CD4-positive, alpha-beta T cell treated with Interleukin-10 for 1 hour (primary cell): Measurements from ENCODE around the gene TRAPPC6A.

Experiments
- DNase-seq: peaks from one replicate; pipeline ENCODE4 v3.0.0-alpha.2; 2020

Gene TRAPPC6A

DNA sequence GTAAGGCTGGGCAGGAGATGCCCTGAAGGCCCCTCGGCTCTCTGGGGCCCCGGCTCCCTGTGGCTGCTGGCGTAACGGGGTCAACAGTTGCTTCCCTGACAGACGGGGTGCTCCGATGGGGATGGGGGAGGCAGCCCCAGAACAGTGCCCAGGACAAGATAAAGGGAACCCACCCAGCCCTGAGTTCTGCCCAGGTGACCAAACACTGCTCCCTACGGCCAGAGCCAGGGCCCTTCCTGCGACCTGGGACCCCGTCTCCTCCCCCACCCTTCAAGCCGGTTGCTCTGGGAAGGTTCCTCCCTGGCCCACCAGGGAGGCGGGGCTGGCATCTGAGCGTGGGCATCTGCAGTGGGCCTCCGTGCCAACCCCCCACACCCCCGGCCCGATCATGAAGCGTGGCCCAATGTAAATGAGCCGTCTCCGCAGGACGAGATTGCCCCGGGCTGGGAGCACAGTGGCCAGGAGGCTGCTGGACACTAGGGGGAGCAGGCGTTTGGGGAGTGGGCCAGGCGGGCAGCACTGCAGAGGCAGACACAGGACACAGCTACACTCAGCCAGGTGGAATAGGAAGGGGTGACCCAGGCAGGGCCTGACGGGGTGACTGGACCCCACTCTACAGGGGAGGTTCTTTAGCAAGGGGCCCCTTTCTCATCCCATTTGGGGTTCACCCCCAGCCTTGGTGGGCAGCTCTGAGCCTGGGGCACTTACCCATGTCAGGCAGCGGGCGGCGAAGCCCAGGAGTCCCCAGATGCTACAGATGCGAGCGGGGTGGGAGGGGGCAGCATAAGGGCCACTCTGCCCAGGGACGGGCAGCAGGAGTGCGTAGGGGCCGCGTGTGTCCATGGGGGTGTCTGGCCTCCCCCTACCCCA is 16.1 kb downstream of the TRAPPC6A start:
- no peak for DNase-seq

DNA sequence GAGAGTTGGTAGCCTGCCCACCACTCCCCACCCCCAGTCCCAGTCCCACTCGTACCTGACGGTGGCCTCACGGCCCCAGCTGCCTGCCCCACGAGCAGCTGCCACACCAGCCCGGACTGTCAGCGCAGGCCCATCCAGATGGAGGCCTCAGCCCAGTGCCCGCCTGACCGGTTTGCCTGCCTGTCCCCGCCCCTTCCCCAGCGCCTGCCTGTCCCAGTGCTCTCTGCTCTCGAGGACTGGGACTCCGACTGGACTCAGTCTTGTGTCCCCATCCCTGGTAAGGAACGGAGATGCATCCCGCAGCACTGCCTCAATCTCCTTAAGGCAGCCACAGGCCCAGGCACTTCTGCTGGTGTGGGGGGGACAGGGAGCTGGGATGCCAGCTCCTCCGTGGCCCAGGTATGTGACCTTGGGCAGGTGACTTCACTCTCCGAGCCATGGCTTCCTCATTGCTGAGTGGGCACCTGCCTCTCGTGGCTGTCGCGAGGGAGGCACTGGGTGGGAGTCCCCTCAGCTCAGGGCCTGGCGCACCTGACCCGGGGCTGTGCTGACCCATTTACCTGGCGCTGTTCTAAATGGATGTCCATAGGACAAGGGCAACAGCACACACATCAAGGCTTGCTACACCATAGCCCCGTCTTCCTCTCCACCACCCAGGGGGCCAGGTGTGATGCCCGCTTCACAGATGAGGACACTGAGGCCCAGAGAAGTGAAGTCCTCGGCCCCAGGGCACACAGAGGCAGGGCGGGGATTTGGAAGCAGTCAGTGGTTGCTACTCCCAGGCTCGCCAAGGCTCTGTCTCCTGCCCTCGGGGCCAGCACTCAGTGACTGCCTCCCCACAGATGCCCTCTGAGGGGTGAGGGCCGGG is 16.9 kb downstream of the TRAPPC6A start, which contains the start of gene NKPD1:
Gene NKPD1, minus strand, starts transcription at position 113 of the 868 bp plus-strand sequence. CDS start 832 bp downstream, outside the sequence.
- no peak for DNase-seq

DNA sequence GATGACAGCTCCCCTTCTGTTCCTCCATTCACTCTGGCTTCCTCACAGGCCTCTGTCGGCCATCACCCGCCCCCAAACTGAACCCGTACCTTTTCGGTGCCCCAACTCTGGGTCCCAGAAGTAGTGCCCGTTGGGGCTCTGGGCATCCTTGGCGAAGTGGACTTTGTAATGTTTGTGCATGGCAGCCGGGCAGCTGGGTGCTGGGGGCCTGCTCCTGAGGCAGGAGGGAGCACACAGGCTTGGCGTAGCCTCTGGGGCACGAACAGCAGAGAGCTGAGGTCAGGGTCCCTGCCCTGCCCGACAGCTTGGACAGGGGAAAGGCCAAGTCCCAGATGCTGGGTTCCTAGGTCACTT is 18.1 kb downstream of the TRAPPC6A start:
- no peak for DNase-seq

DNA sequence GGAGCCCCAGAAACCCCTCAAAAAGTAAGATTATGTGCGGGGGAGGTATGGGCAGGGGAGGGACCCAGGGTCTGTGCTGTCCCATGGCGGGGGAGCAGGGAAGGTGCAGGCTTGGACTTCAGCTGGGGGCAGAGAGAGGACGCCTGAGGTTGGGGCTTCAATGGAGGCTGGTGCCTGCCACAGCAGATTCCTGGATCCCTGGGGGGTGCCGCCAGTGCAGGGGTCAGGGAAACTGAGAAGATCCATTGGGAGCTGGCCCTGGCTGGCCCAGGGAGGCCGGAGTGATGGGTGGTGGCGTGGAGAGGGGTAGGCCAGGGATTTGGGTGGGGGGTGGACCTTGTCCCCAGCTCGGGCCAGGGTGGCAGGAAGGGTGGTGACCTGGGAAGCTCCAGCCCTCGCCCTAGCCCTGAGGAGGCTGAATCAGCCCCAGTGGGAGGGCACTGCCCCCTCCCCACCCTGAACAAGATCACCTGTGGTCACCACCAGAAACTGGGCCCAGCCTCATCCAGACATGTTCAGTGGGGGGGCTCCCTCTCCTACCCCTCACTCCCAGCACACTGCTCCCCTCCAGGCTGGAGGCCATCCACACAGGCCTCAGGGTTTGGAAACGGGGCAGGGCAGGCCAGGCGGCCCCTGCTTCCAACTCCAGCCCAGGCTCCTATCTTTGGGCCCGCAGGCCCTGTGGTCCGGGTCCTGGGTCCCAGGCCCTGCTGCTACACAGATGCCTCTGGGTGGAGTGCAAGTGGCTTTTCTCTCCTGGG is 18.6 kb downstream of the TRAPPC6A start:
- no peak for DNase-seq

DNA sequence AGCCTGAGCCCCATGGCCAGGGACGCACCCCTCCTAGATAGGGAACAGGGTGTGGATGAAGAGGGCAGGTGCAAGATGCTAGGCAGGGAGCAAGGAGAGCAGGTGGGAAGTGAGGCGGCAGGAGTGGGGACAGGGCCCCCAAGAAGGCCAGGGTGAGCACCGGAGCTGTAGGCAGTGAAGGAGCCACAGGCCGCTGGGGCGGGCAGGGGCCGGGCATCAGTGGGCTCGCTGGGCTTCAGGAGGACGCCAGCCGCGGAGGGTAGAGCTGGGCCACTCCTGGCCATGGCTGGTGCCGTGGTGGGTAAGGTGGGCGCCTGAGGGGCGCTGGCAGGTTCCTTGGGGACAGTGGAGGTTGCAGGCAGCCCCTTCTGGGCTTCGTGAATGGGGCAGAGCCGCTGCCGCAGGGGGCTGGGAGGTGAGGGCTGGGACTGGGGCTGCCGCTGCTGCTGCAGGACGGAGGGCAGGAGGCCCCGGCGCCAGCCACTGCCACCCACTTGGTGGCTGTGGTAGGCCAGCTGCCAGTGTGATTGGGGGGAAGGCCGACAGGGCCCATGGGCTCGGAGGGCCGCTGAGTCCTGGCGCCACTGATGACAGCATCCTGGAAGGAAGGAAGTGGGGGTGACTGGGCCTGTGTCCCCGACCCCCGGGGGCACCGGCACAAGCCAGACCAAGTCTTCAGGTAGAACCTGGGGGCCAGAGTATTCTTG is 19.4 kb downstream of the TRAPPC6A start:
- no peak for DNase-seq

DNA sequence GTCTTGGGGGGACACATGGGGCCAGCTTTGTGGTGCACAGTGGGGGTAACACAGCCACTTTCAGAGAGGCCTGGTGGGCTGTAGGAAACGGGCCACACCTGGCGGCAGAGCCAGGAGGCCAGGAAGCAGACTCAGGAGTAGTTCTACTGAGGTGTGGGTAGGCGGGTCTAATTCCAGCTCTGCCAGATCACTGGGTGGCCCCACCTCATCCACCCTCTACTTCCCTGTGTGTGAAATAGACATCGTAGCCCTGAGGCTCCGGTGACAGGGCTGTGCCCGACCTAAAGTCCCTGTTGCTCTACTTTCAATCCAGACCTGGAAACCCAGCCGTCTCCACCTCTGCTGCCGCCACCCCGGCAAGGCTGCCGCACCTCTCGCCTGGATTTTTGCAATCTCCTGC is 21.3 kb downstream of the TRAPPC6A start:
- no peak for DNase-seq

DNA sequence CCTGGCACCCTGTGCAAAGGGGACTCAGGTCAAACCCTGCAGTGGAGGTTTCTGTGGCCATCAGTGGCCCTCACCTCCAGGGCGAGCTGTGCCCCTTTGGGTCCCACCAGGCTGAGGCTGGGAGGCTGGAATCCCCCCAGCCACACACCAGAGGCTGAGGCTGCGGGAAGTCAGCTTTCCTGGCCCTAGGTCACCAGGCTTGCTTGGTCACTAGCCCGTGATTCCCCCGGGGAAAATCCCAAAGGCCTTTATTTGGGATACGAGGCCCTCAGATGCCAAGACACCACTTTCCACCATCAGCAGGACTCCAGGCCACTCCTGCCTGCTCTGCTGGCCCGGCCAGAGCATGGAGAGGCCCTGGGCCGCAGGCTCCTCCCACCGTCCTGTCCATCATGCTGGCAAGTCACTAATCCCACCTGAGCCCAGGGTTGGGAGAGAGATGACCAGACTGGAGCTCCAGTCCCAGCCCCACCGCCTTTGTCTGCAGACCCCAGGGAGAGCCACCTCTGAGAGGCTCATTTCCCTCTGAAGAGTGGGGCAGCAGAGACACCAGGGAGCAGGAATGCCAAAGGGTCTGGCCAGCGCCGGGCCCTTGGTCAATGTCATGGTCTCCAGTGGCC is 21.9 kb downstream of the TRAPPC6A start:
- DNase-seq, result no peak

DNA sequence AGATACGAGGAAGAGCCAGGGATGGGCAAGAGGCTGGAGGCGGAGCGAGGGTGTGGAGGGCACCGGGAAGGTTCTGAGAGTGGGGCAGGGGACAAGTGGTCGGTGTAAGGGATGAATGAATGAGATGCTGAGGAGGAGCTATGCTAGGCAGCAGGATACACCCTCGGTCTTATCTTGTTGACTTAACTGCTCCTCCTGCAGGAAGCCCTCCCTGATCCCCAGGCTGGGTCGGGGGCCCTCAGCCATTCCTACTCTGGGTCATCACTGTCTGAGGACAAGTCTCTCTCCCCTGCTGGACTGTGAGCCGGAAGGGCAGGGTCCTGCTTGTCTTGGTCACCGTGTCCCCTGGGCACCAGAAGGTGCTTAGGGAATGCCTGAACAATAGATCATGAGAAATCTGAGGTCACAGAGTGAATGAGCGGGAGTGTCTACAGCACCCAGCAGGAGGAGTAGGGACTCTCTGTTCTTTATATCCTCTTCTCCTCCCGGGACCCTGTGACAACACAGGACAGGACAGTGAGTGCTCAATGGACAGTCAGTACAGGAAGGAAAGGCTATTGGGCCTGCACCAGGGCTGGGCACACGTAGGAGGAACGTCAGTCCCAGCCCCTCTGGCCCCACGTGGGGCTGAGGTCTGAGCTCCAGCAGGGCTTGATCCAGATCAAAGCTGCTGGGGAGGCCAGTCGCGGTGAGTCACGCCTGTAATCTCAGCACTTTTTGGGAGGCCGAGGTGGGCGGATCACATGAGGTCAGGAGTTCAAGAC is 23.8 kb downstream of the TRAPPC6A start:
- DNase-seq, result no peak

DNA sequence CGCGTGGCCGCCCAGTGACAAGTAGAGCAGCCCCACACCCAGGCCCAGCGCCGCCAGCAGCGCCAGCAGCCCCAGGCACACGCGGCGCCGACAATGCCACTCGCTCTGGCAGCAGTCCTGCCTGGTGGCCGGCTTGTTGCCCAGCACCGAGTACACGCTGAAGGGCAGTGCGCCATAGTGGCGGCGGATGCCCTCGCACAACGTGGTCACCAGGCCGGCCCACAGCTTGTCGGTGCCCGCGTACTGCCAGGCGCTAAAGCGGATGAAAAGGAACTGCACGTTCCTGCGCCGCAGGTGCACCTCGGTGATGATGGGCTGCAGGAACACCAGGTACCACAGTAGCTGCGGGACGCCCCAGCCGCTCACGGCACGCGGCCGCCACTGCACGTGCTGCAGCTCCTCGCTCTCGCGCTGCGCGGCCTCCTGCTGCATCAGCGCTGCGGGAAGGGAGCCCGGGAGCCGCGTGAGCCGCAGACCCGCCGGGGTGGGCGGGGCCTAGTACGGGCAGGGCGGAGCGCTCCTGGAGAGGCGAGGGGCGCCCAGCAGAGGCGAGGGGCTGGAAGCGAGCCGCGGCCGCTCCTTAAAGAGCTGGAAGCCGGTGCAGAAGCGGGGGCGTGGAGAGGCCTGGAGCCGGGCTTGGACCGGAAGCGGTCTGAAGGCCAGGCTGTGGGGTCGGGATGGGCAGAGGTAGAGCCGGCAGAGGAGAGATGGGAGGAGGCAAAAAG is 24.5 kb downstream of the TRAPPC6A start:
- DNase-seq, result peak; percentile 37

DNA sequence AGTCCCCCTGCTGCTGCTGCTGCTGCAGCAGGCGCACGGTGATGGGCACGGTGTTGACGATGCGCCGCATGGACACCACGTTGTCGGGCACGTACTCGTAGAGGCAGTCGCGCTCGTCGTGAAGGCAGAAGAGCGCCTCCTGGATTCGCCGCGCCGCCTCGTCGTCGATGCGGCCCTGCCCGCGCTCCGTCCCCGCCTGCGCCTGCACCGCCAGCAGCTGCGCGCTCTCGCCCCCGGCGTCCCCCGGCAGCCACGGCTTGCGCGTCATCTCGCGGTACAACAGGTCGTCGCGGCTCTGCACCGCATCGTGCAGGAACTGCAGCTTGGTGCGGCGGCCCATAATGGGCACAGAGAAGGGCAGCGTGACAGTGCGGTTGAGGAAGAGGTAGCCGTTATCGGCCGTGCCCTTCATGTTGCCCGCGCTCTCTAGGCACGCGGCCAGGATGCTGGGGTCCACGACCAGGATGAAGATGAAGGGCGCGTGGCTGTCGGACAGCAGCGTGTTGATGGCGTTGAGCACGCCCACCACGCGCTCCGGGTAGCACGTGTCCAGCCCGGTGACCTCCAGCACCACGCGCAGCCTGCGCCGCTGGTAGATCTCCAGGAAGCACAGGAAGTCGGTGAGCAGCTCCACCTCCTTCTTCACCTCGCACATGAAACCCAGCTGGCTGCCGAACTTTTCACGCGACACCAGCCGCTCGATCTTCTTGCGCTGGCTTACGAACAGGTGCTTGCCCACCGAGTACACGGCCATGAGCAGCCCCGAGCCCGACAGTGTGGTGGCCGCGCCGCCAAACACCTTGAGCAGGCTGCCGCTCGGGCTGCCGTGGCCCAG is 25.3 kb downstream of the TRAPPC6A start:
- DNase-seq, result peak; percentile 63

DNA sequence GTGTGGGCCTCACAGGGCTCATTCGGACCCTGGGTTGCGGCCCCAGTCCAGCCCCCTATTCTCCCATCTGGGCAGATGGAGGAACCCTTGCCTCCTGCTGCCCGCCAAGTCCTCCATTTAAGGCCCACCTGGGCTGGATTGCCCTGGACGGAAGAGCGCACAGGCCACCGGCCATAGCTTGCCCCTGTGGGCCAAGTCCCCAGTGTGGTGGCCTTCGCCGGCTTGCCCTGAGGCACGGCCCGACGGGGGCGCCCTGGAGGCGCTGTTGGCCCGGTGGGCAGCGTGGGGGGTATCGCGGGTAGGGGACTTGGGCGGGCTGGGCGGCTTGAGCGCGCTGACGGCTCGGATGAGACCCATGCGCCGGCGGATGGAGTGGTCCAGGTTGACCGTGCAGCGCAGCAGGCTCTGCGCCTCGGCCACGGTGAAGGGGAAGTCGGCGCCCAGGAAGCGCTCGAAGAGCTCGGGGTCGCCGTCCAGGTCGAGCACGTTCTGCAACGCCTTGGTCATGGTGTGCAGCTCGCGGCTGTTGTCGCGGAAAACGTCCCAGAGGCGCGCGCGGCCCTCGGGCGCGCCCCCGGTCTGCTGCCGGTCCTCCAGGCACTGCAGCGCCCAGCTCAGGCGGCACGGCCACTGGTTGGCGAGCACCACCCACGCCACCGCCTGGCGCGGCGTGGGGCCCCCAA is 26.1 kb downstream of the TRAPPC6A start:
- DNase-seq, result no peak

DNA sequence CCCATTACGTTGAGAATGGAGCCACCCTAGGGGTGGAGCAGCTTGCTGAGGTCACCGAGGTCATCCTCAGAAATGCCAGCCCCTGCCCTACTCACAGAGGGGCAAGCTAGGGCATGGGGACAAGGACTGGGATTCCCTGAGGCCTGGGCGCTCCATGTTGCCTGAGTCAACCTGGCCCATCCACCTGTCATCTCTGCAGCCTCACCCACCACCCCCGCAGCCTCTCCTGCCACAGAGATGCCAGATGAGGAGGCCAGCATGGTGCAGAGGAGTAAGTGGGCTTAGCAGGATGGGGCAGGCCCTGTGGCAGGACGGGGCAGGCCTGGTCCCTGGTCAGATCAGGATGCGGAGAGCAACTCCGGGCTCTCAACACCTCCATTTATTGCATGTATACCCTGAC is 26.7 kb downstream of the TRAPPC6A start:
- no peak for DNase-seq

DNA sequence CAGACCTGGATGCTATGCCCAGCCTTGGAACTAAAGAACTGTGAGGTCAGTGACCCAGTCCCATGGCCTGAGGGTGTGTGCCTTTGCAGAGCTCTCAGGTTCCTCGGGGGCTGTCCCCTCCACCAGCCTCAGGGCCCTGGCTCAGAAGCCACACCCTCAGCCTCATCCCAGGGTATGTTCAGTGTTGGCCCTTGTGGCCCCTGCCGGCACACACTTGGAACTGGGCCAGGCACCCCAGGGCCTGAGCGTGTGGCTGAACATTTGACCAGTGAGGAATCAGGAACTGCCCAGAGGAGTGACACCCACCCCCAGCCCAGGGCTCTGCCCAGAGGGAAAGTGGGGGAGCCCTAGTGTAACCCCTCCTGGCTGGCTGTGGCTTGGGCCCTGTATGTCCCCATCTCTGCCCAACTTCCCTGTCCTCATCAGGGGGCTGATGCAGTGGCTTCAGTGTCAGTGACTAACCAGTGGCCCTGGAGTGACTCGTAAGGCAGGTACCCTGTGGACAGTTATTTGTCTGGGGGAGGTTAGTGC is 27.2 kb downstream of the TRAPPC6A start:
- no peak for DNase-seq

DNA sequence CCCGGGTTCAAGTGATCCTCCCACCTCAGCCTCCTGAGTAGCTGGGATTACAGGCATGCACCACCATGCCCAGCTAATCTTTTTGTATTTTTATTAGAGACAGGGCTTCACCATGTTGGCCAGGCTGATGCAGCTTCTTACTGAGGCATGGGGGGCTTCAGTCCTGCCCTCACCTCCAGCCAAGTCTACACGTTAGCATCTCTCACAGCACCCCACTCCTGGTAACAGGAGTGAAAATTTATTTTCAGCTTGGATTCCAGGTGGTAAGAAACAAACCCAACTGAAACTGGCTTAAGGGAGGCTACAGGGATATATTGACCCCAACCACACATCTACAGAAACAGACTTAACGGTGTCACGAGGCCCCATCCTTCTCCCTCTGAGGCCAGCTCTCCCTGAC is 27.9 kb downstream of the TRAPPC6A start:
- no peak for DNase-seq

DNA sequence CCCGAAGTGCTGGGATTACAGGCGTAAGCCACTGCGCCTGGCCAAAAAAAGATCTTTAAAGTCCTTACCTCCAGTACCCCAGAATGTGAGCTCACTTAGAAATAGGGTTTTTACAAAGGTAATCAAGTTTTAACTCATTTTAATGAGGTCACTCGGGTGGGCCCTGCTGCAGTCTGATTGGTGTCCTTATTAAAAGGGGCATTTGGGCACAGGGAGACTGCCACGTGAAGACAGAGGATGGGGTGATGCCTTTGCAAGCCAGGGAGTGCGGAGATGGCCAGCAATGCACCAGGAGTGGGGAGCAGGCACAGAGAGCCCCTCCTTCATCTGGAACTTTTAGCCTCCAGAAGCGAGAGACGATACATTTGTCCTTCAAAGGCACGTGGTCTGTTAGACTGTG is 28.9 kb downstream of the TRAPPC6A start:
- no peak for DNase-seq

DNA sequence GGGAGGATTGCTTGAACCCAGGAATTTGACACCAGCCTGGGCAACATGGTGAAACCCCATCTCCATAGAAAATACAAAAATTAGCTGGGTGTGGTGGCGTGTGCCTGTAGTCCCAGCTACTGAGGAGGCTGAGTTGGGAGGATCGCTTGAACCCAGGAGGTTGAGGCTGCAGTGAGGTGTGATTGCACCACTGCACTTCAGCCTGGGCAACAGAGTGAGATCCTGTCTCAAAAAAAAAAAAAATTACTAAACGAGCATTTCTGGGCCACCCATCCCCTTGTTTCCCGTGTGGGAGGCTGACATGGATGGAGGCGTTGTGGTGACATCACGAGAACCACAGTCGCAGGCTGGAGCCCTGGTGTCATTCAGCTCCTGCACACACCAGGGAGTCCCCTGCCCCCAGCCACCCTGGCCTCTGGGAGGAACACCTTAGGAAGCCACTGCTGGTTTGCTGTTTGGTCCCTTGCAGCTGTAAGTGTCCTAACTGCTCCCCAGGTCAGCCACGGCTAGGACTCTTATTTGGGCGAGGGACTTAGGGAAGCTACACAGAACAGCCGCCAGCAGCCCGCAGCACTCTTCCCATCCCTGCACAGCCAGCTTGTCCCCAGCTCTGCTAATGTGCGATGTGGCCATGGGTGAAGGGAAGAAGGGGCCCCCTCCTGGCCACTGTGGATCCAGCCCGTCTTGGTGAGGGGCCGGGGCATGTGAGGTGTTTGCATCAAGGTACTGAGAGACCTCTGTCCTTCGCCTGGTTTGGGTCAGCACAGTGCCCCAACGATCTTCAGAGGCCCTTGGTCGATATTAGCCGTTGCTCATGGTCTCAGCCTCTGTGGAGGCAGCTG is 30.0 kb downstream of the TRAPPC6A start:
- no peak for DNase-seq

DNA sequence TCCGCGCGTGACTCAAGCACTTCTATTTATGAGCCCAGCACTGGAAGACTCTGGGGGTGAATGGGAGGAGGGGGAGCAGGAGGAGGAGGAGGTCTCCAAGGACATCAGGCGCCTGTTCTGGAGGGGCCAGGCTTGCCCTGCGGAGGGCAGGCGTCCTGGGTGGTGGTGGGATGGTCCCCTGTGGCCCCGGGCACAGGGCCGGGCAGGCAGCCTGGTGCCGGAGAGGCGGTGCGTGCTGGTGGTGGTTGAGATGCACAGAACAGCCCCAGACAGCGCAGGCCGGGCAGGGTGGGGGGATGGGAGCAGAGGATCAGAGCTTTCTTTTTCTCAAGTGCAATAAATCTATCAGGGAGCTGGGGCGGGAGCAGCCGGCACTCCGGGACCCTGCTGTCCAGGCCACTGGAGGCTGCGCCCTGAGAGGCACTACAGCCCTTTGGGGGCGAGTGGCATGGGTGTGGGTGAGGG is 31.3 kb downstream of the TRAPPC6A start:
- no peak for DNase-seq

DNA sequence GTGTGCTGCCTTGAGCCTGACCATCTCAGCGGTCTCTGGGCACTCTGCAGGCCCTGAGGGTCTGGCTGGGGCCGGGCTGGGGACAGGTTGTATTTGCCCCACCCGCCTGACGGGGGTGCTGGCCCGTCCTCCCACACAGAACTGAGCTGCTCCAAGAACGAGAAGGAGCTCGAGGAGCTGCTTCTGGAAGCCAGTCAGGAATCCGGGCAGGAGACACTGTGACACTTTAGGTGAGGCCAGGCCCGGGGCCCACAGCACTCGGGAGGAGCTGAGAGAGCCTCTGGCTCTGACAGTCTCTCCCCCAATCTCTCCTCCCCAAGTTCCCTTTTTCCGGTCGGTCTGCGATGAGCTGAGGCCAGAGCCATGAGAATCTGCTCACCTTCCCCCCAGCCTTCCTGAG is 31.8 kb downstream of the TRAPPC6A start:
- DNase-seq, result no peak
